Ammon's horn (tissue), 1 donor: ENCODE results near the gene MASP2.
"Not testable (repeated sequence)": the region's sequence is repeated elsewhere in the genome, so short reads cannot be mapped to it uniquely, and the experiment has no call there.

Source experiments
- DNase-seq: peaks from one replicate; pipeline ENCODE4 v3.0.0-alpha.2; 2016; ENCODE audit warnings: low spot score

The MASP2 gene

GRCh38 chr1:11058595-11059154 lies 11.6 kb upstream of the MASP2 start:
- no peak for DNase-seq

- DNase-seq, result no peak
Measured at GRCh38 chr1:11058026-11058425, 11.0 kb upstream of the MASP2 start.

- DNase-seq, result no peak
Measured at GRCh38 chr1:11057477-11057876, 10.4 kb upstream of the MASP2 start.

- DNase-seq, result no peak
Measured at GRCh38 chr1:11056504-11056903, 9.5 kb upstream of the MASP2 start.

- DNase-seq, result no peak
Measured at GRCh38 chr1:11055676-11056075, 8.6 kb upstream of the MASP2 start.

GRCh38 chr1:11054666-11055065 lies 7.6 kb upstream of the MASP2 start:
- DNase-seq, result no peak

- DNase-seq, result no peak
Measured at GRCh38 chr1:11054181-11054580, 7.1 kb upstream of the MASP2 start.

GRCh38 chr1:11053758-11054137 lies 6.7 kb upstream of the MASP2 start:
- no peak for DNase-seq

- no peak for DNase-seq
Measured at GRCh38 chr1:11052839-11053757, 6.1 kb upstream of the MASP2 start.

- no peak for DNase-seq
Measured at GRCh38 chr1:11051781-11052511, 4.9 kb upstream of the MASP2 start.

GRCh38 chr1:11051121-11051520 lies 4.1 kb upstream of the MASP2 start:
- DNase-seq, result not testable (repeated sequence)

- no peak for DNase-seq
Measured at GRCh38 chr1:11046270-11046566, 821 bp downstream of the MASP2 start.

- no peak for DNase-seq
Measured at GRCh38 chr1:11045428-11046269, 1.4 kb downstream of the MASP2 start.

- no peak for DNase-seq
Measured at GRCh38 chr1:11044849-11045427, 2.1 kb downstream of the MASP2 start.

- DNase-seq, result no peak
Measured at GRCh38 chr1:11044086-11044848, 2.8 kb downstream of the MASP2 start.

- DNase-seq, result no peak
Measured at GRCh38 chr1:11042995-11043874, 3.8 kb downstream of the MASP2 start.

GRCh38 chr1:11042065-11042464 lies 5.0 kb downstream of the MASP2 start:
- DNase-seq, result no peak

GRCh38 chr1:11041048-11041447 lies 6.0 kb downstream of the MASP2 start:
- DNase-seq, result no peak

GRCh38 chr1:11040105-11040429 lies 7.0 kb downstream of the MASP2 start:
- not testable (repeated sequence) for DNase-seq
